Mesenchymal stem cell (in vitro differentiated cells and primary cell): ENCODE measurements around the gene FKBP5.
A peak's percentile ranks its signal among the peaks of the same experiment; 100 is the strongest.

Source experiments
- DNase-seq: peaks from one replicate; pipeline ENCODE4 v3.0.0-alpha.2; 2013
- H2AFZ ChIP-seq: one replicate; pipeline ENCODE4 v1.6.1; 2013; ENCODE audit warnings: low read depth, mild to moderate bottlenecking, control low read depth, inconsistent platforms, low read length, moderate library complexity
- H2AK5ac ChIP-seq: 2 replicates; pipeline ENCODE4 v1.6.1; 2013; ENCODE audit warnings: low read length, moderate library complexity, mild to moderate bottlenecking, inconsistent platforms; ENCODE audit not compliant: severe bottlenecking
- H2BK120ac ChIP-seq: one replicate; pipeline ENCODE4 v1.6.1; 2013; ENCODE audit warnings: low read depth, mild to moderate bottlenecking, inconsistent platforms, low read length, moderate library complexity
- H2BK12ac ChIP-seq, 2 experiments: one replicate each; pipeline ENCODE4 v1.6.1; 2013; ENCODE audit warnings: inconsistent platforms in 2 of 2, low read length in 2 of 2, mild to moderate bottlenecking in 2 of 2, moderate library complexity in 2 of 2, control low read depth in 1 of 2
- H2BK15ac ChIP-seq: one replicate; pipeline ENCODE4 v1.6.1; 2013; ENCODE audit warnings: mild to moderate bottlenecking, low read depth, inconsistent platforms; ENCODE audit not compliant: poor library complexity, severe bottlenecking
- H2BK5ac ChIP-seq: 2 replicates; pipeline ENCODE4 v1.6.1; 2013; ENCODE audit warnings: low read depth, mild to moderate bottlenecking, low read length, control low read depth, inconsistent platforms; ENCODE audit not compliant: poor library complexity, severe bottlenecking
- H3K14ac ChIP-seq, 2 experiments: one replicate each; pipeline ENCODE4 v1.6.1; 2013; ENCODE audit warnings: inconsistent platforms in 2 of 2, low read length in 2 of 2, control low read depth in 1 of 2, mild to moderate bottlenecking in 1 of 2, moderate library complexity in 1 of 2
- H3K18ac ChIP-seq, 2 experiments: one replicate each; pipeline ENCODE4 v1.6.1; 2013; ENCODE audit warnings: inconsistent platforms in 2 of 2, low read length in 2 of 2, control low read depth in 1 of 2, low read depth in 1 of 2, mild to moderate bottlenecking in 1 of 2
- H3K23ac ChIP-seq, 2 experiments: one replicate each; pipeline ENCODE4 v1.6.1; 2013; ENCODE audit warnings: inconsistent platforms in 2 of 2, low read length in 2 of 2, mild to moderate bottlenecking in 2 of 2, moderate library complexity in 2 of 2, control low read depth in 1 of 2
- H3K27ac ChIP-seq: 2 replicates; pipeline ENCODE4 v1.5.1; 2013; ENCODE audit warnings: mild to moderate bottlenecking, moderate library complexity, low read length, control low read depth, inconsistent platforms; ENCODE audit not compliant: poor library complexity, severe bottlenecking
- H3K27me3 ChIP-seq, 2 experiments: 2 replicates each; pipeline versions ENCODE4 v1.6.1 to v1.7.0; 2013; ENCODE audit warnings: low read length in 2 of 2, mild to moderate bottlenecking in 2 of 2, moderate library complexity in 2 of 2, control low read depth in 1 of 2, inconsistent platforms in 1 of 2; ENCODE audit not compliant: control insufficient read depth in 1 of 2, insufficient read depth in 1 of 2
- H3K36me3 ChIP-seq, 2 experiments: 2 replicates each; pipeline versions ENCODE4 v1.6.1 to v1.7.0; 2013; ENCODE audit warnings: low read length in 2 of 2, control low read depth in 1 of 2, inconsistent platforms in 1 of 2, low read depth in 1 of 2, mild to moderate bottlenecking in 1 of 2; ENCODE audit not compliant: insufficient read depth in 2 of 2, control insufficient read depth in 1 of 2
- H3K4ac ChIP-seq, 2 experiments: one replicate each; pipeline ENCODE4 v1.6.1; 2013; ENCODE audit warnings: inconsistent platforms in 2 of 2, low read length in 2 of 2, mild to moderate bottlenecking in 2 of 2, moderate library complexity in 2 of 2, control low read depth in 1 of 2, low read depth in 1 of 2
- H3K4me1 ChIP-seq: 2 replicates; pipeline ENCODE4 v1.6.1; 2013; ENCODE audit warnings: low read depth, low read length, control low read depth; ENCODE audit not compliant: control insufficient read depth, insufficient read depth
- H3K4me2 ChIP-seq: 2 replicates; pipeline ENCODE4 v1.6.1; 2013; ENCODE audit warnings: low read length, mild to moderate bottlenecking, inconsistent platforms; ENCODE audit not compliant: poor library complexity, severe bottlenecking
- H3K4me3 ChIP-seq, 2 experiments: 2 replicates each; pipeline versions ENCODE4 v1.5.1 to v1.7.0; 2013; ENCODE audit warnings: low read length in 2 of 2, mild to moderate bottlenecking in 2 of 2, control low read depth in 1 of 2, low read depth in 1 of 2; ENCODE audit not compliant: insufficient read depth in 1 of 2
- H3K79me1 ChIP-seq: replicated peaks from 2 replicates; pipeline ENCODE4 v1.6.1; 2013; ENCODE audit warnings: mild to moderate bottlenecking, control low read depth, low read length, inconsistent platforms; ENCODE audit not compliant: poor library complexity, severe bottlenecking
- H3K9ac ChIP-seq: 2 replicates; pipeline ENCODE4 v1.7.0; 2013; ENCODE audit warnings: mild to moderate bottlenecking, low read length, moderate library complexity
- H3K9me3 ChIP-seq: 2 replicates; pipeline ENCODE4 v1.7.0; 2013; ENCODE audit warnings: mild to moderate bottlenecking, low read length; ENCODE audit not compliant: control insufficient read depth
- H4K8ac ChIP-seq: one replicate; pipeline ENCODE4 v1.6.1; 2013; ENCODE audit warnings: inconsistent platforms, mild to moderate bottlenecking, low read length, moderate library complexity
- H4K91ac ChIP-seq: one replicate; pipeline ENCODE4 v1.6.1; 2013; ENCODE audit warnings: mild to moderate bottlenecking, low read length, inconsistent platforms
- WGBS: methylation state at CpG from one replicate; pipeline ENCODE4 v1.1.7; 2013; ENCODE audit warnings: mixed read lengths; 5-methylcytosine and 5-hydroxymethylcytosine counted together

The FKBP5 gene

DNA sequence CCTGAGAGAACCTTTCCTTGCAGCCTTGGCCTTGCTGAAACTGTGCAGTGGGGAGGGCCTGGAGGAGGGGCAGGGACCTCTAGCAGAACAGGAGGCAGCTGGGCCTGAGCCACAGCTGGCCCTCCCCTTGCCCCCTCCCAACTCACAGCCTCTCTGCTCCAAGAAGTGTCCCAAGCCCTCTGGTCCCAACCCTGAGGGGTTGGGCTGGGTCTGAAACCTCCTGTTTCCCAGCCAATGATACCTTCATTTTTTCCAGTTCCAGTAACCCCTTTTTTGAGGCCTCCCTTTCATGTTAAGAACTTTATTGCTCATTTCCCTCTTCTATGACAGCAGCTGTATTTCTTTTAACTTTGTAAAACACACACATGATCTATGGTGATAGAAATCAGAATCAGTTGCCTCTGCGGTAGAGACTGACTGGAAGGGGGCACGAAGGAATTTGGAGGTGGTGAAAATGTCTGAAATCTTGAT is 30.2 kb upstream of the FKBP5 start:
- Histone ChIP-seq H2BK12ac (peak overlapping the region; percentile 59 to 76), H4K91ac (peak overlapping the region; percentile 86), H2BK15ac (peak overlapping the region; percentile 75), H4K8ac (peak overlapping the region; percentile 93), H3K36me3 (no peaks in the 10 kb centered on the region), H2AFZ (no peak overlapping the region), H2BK5ac (no peak overlapping the region), H3K18ac (peak overlapping the region; percentile 74 to 85), H3K14ac (peak overlapping the region in 1 of 2 experiments; percentile 18), H3K9ac (no peak overlapping the region), H3K79me1 (no peaks in the 10 kb centered on the region), H3K23ac (no peak overlapping the region), H2AK5ac (no peak overlapping the region), H3K4me3 (no peak overlapping the region), H3K4ac (peak overlapping the region in 1 of 2 experiments; percentile 84), H3K4me2 (no peak overlapping the region), H3K9me3 (no peaks in the 10 kb centered on the region), H3K27me3 (peaks cover 0 to 27% of the 10 kb centered on the region in 2 experiments), H3K27ac (no peak overlapping the region), H2BK120ac (peak overlapping the region; percentile 36), H3K4me1 (peaks cover 16% of the 10 kb centered on the region)
- peak; percentile 49 for DNase-seq
- 45% methylated on average over 2 of the region's 2 CpGs for WGBS

DNA sequence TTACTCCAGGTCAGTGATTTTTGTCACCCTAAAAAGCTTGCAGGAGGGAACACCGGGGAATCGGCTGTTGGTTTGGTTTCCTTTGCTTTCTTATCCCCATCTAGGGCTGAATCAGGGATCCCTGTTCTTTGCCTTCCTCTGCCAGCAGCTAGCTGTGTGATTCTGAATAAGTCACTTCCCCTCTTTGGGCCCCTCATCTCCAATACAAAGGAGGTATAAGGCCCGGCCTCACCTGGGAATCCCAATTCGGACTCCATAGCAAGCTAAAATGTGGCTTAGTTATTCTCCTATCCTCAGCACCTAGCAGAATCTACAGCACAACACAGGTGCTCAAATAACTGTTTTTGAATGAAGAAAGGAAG is 29.6 kb upstream of the FKBP5 start:
- Histone ChIP-seq H3K4me2 (no peak overlapping the region), H3K36me3 (no peaks in the 10 kb centered on the region), H3K14ac (peak overlapping the region in 1 of 2 experiments; percentile 18), H3K4me3 (no peak overlapping the region), H4K91ac (peak overlapping the region; percentile 86), H3K27ac (no peak overlapping the region), H2AFZ (no peak overlapping the region), H2BK5ac (no peak overlapping the region), H4K8ac (peak overlapping the region; percentile 77), H2AK5ac (no peak overlapping the region), H2BK15ac (no peak overlapping the region), H3K4ac (peak overlapping the region; percentile 84 to 86), H3K9ac (no peak overlapping the region), H3K9me3 (no peaks in the 10 kb centered on the region), H3K4me1 (peaks cover 16% of the 10 kb centered on the region), H3K79me1 (no peaks in the 10 kb centered on the region), H2BK120ac (peak overlapping the region; percentile 66), H2BK12ac (peak overlapping the region; percentile 59 to 76), H3K27me3 (peaks cover 0 to 30% of the 10 kb centered on the region in 2 experiments), H3K23ac (no peak overlapping the region), H3K18ac (peak overlapping the region; percentile 74 to 91)
- no peak for DNase-seq
- 100% methylated on average over 2 of the region's 4 CpGs for WGBS

- WGBS, result 73% methylated on average over 19 of the region's 19 CpGs
- H2AFZ ChIP-seq, result no peak overlapping the region
- peak overlapping the region; percentile 77 for H4K8ac ChIP-seq
- no peak overlapping the region for H3K9ac ChIP-seq
- DNase-seq, result no peak
- H3K4ac ChIP-seq, result peak overlapping the region; percentile 54 to 86
- peak overlapping the region; percentile 66 for H2BK120ac ChIP-seq
- H3K4me3 ChIP-seq, result no peak overlapping the region
- peak overlapping the region; percentile 68 to 91 for H3K18ac ChIP-seq
- H4K91ac ChIP-seq, result peak overlapping the region; percentile 86
- no peak overlapping the region for H2AK5ac ChIP-seq
- no peaks in the 10 kb centered on the region for H3K79me1 ChIP-seq
- peaks cover 16% of the 10 kb centered on the region for H3K4me1 ChIP-seq
- H3K23ac ChIP-seq, result peak overlapping the region in 1 of 2 experiments; percentile 46
- H2BK12ac ChIP-seq, result peak overlapping the region; percentile 76 to 88
- no peaks in the 10 kb centered on the region for H3K36me3 ChIP-seq
- H3K27me3 ChIP-seq, result peaks cover 0 to 30% of the 10 kb centered on the region in 2 experiments
- H2BK5ac ChIP-seq, result no peak overlapping the region
- peak overlapping the region; percentile 86 for H2BK15ac ChIP-seq
- peak overlapping the region in 1 of 2 experiments; percentile 22 for H3K14ac ChIP-seq
- no peak overlapping the region for H3K27ac ChIP-seq
- H3K9me3 ChIP-seq, result no peaks in the 10 kb centered on the region
- H3K4me2 ChIP-seq, result no peak overlapping the region
Measured at GRCh38 chr6:35717449-35718374, 29.0 kb upstream of the FKBP5 start.

DNA sequence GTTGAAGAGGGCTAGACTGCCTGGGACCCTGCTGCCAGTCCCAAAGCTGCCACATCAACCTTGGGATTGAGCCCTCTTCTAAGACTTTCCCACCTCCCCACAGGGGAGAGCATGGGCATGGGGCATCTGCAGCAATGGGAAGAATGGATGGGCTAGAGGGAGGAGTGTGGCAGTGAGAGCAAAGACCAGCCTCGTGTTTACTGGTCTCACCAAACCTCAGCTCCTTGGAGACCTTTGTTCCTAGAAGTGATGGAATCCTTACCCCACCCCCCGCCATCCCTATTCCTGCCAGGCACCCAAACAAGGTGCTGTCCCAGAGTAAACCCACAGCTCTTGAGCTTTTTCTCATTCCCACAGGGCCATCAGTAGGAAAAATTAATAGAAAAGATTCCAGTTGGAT is 28.1 kb upstream of the FKBP5 start:
- WGBS, result 60% methylated on average over 1 of the region's 2 CpGs
- Histone ChIP-seq H3K4ac (no peak overlapping the region), H3K79me1 (no peaks in the 10 kb centered on the region), H2BK5ac (no peak overlapping the region), H2AK5ac (no peak overlapping the region), H3K36me3 (no peaks in the 10 kb centered on the region), H3K9ac (no peak overlapping the region), H3K4me2 (no peak overlapping the region), H3K4me1 (peaks cover 16% of the 10 kb centered on the region), H3K14ac (peak overlapping the region in 1 of 2 experiments; percentile 7), H2BK15ac (peak overlapping the region; percentile 16), H3K23ac (no peak overlapping the region), H2BK12ac (peak overlapping the region in 1 of 2 experiments; percentile 88), H3K4me3 (no peak overlapping the region), H2BK120ac (no peak overlapping the region), H3K27ac (no peak overlapping the region), H3K9me3 (no peaks in the 10 kb centered on the region), H4K8ac (peak overlapping the region; percentile 20), H4K91ac (peak overlapping the region; percentile 40), H3K18ac (peak overlapping the region in 1 of 2 experiments; percentile 78), H2AFZ (no peak overlapping the region), H3K27me3 (peaks cover 0 to 30% of the 10 kb centered on the region in 2 experiments)
- no peak for DNase-seq
